H9 (cell line): ENCODE measurements around the gene QSOX1. TPM values are rescaled to one million over a fixed set of nuclear protein-coding genes. Genes with fewer than 3 reads are reported as not detected.
A peak's percentile ranks its signal among the peaks of the same experiment; 100 is the strongest.

Source experiments
- DNase-seq: peaks from one replicate; pipeline ENCODE4 v3.0.0-alpha.2; 2017
- H2AFZ ChIP-seq: one replicate; pipeline ENCODE4 v1.6.1; 2013; ENCODE audit warnings: mild to moderate bottlenecking, low read length, control low read depth, moderate library complexity
- H2AK5ac ChIP-seq: 2 replicates; pipeline ENCODE4 v1.6.1; 2013; ENCODE audit warnings: low read length, control low read depth, mixed read lengths; ENCODE audit not compliant: insufficient read length
- H2BK120ac ChIP-seq: one replicate; pipeline ENCODE4 v1.6.1; 2013; ENCODE audit warnings: low read depth, mild to moderate bottlenecking, low read length, control low read depth, inconsistent platforms; ENCODE audit not compliant: poor library complexity, severe bottlenecking
- H2BK12ac ChIP-seq: 2 replicates; pipeline ENCODE4 v1.6.1; 2013; ENCODE audit warnings: low read length, control low read depth, mixed read lengths, low read depth; ENCODE audit not compliant: insufficient read length
- H2BK15ac ChIP-seq: 2 replicates; pipeline ENCODE4 v1.6.1; 2013; ENCODE audit warnings: low read depth, low read length, control low read depth
- H2BK20ac ChIP-seq: one replicate; pipeline ENCODE4 v1.6.1; 2013; ENCODE audit warnings: low read depth, mild to moderate bottlenecking, low read length, control low read depth, inconsistent platforms; ENCODE audit not compliant: poor library complexity, severe bottlenecking
- H2BK5ac ChIP-seq: 2 replicates; pipeline ENCODE4 v1.6.1; 2013; ENCODE audit warnings: low read length, control low read depth, mixed read lengths; ENCODE audit not compliant: insufficient read length
- H3K14ac ChIP-seq: 2 replicates; pipeline ENCODE4 v1.6.1; 2013; ENCODE audit warnings: low read length, control low read depth; ENCODE audit not compliant: insufficient read depth
- H3K18ac ChIP-seq: 2 replicates; pipeline ENCODE4 v1.6.1; 2013; ENCODE audit warnings: low read depth, mild to moderate bottlenecking, mixed read lengths, low read length, control low read depth; ENCODE audit not compliant: insufficient read length
- H3K23ac ChIP-seq: 2 replicates; pipeline ENCODE4 v1.6.1; 2013; ENCODE audit warnings: low read length, control low read depth, mixed read lengths, low read depth; ENCODE audit not compliant: insufficient read length
- H3K23me2 ChIP-seq: 2 replicates; pipeline ENCODE4 v1.6.1; 2013; ENCODE audit warnings: low read depth, mild to moderate bottlenecking, mixed read lengths, low read length, control low read depth; ENCODE audit not compliant: insufficient read length, poor library complexity, severe bottlenecking
- H3K27ac ChIP-seq: 2 replicates; pipeline ENCODE4 v1.5.1; 2013; ENCODE audit warnings: low read length, control low read depth, mixed read lengths, low read depth; ENCODE audit not compliant: insufficient read length
- H3K27me3 ChIP-seq: 2 replicates; pipeline ENCODE4 v1.6.1; 2013; ENCODE audit warnings: low read length, control low read depth, inconsistent platforms; ENCODE audit not compliant: insufficient read depth
- H3K4ac ChIP-seq: 2 replicates; pipeline ENCODE4 v1.6.1; 2013; ENCODE audit warnings: low read depth, mild to moderate bottlenecking, control low read depth, inconsistent platforms, low read length, moderate library complexity
- H3K4me1 ChIP-seq: 2 replicates; pipeline ENCODE4 v1.6.1; 2013; ENCODE audit warnings: low read length, control low read depth, inconsistent platforms; ENCODE audit not compliant: insufficient read depth
- H3K4me2 ChIP-seq: 2 replicates; pipeline ENCODE4 v1.6.1; 2013; ENCODE audit warnings: low read length, control low read depth, mixed read lengths; ENCODE audit not compliant: insufficient read length, insufficient read depth
- H3K56ac ChIP-seq: 2 replicates; pipeline ENCODE4 v1.6.1; 2013; ENCODE audit warnings: low read depth, mild to moderate bottlenecking, mixed read lengths, low read length, control low read depth; ENCODE audit not compliant: insufficient read length
- H3K79me1 ChIP-seq: 2 replicates; pipeline ENCODE4 v1.6.1; 2013; ENCODE audit warnings: low read depth, mild to moderate bottlenecking, moderate library complexity, low read length, control low read depth, inconsistent platforms; ENCODE audit not compliant: insufficient read depth, poor library complexity, severe bottlenecking
- H3K79me2 ChIP-seq: 2 replicates; pipeline ENCODE4 v1.6.1; 2013; ENCODE audit warnings: low read length, control low read depth, inconsistent platforms; ENCODE audit not compliant: insufficient read depth
- H3K9ac ChIP-seq: 2 replicates; pipeline ENCODE4 v1.6.1; 2013; ENCODE audit warnings: low read length, control low read depth, mixed read lengths; ENCODE audit not compliant: insufficient read length; ENCODE audit errors: extremely low read depth
- H3K9me3 ChIP-seq: one replicate; pipeline ENCODE4 v1.6.1; 2013; ENCODE audit warnings: low read depth, low read length, inconsistent platforms; ENCODE audit not compliant: control insufficient read depth
- H3T11ph ChIP-seq: one replicate; pipeline ENCODE4 v1.6.1; 2013; ENCODE audit warnings: mild to moderate bottlenecking, low read length, control low read depth, inconsistent platforms
- H4K20me1 ChIP-seq: one replicate; pipeline ENCODE4 v1.6.1; 2013; ENCODE audit not compliant: control insufficient read depth, insufficient read length, insufficient read depth
- H4K5ac ChIP-seq: 2 replicates; pipeline ENCODE4 v1.6.1; 2013; ENCODE audit warnings: low read depth, mild to moderate bottlenecking, mixed read lengths, low read length, control low read depth; ENCODE audit not compliant: insufficient read length
- H4K8ac ChIP-seq: replicated peaks from 2 replicates; pipeline ENCODE4 v1.6.1; 2013; ENCODE audit warnings: low read length, control low read depth, mixed read lengths, low read depth; ENCODE audit not compliant: insufficient read length
- H4K91ac ChIP-seq: 2 replicates; pipeline ENCODE4 v1.6.1; 2013; ENCODE audit warnings: low read depth, mild to moderate bottlenecking, moderate library complexity, mixed read lengths, low read length, control low read depth; ENCODE audit not compliant: insufficient read length
- H3K27ac Mint-ChIP-seq, 3 experiments: 2 replicates in 2 of 3; 3 replicates in 1 of 3; pipeline ENCODE4 v1.8.0; 2020 to 2021; ENCODE audit warnings: mixed read lengths in 3 of 3, mild to moderate bottlenecking in 1 of 3, moderate library complexity in 1 of 3
- H3K27me3 Mint-ChIP-seq: 2 replicates; pipeline ENCODE4 v1.8.0; 2021; ENCODE audit warnings: low read depth, mild to moderate bottlenecking, moderate library complexity, mixed read lengths
- H3K36me3 Mint-ChIP-seq, 3 experiments: 2 replicates in 2 of 3; 3 replicates in 1 of 3; pipeline ENCODE4 v1.8.0; 2020 to 2021; ENCODE audit warnings: low read depth in 3 of 3, mixed read lengths in 3 of 3; ENCODE audit not compliant: insufficient read depth in 1 of 3
- H3K4me1 Mint-ChIP-seq, 2 experiments: 2 replicates each; pipeline ENCODE4 v1.8.0; 2020; ENCODE audit warnings: mixed read lengths in 2 of 2
- H3K4me3 Mint-ChIP-seq, 2 experiments: 2 replicates in 1 of 2; 3 replicates in 1 of 2; pipeline ENCODE4 v1.8.0; 2020 to 2021; ENCODE audit warnings: mild to moderate bottlenecking in 2 of 2, mixed read lengths in 2 of 2, moderate library complexity in 1 of 2
- H3K9me3 Mint-ChIP-seq, 2 experiments: 2 replicates in 1 of 2; 3 replicates in 1 of 2; pipeline ENCODE4 v1.8.0; 2020; ENCODE audit warnings: mild to moderate bottlenecking in 2 of 2, mixed read lengths in 2 of 2, moderate library complexity in 1 of 2
- WGBS: extraction: QIAGEN DNeasy Blood & Tissue Kit; methylation state at CpG from one replicate; pipeline ENCODE4 v1.1.7; 2013; ENCODE audit warnings: missing lambda C conversion rate, low lambda C conversion rate, mixed read lengths; ENCODE audit not compliant: insufficient read length; ENCODE audit errors: extremely low coverage; 5-methylcytosine and 5-hydroxymethylcytosine counted together
- total RNA-seq: library from RNA; stranded (reverse); gene quantifications from 2 replicates; pipeline ENCODE4 v1.2.1, GENCODE V29; 2021
- TF ChIP-seq, protein P1 (sequence below): fragments of 200-600 bp; sonication (generic); conservative IDR thresholded peaks from 3 replicates; pipeline ENCODE4 v1.8.0; 2021; ENCODE audit warnings: antibody characterized with exemption, mild to moderate bottlenecking

Gene QSOX1
- total RNA-seq, 1 experiment from 2014 or later: 79.2 TPM

DNA sequence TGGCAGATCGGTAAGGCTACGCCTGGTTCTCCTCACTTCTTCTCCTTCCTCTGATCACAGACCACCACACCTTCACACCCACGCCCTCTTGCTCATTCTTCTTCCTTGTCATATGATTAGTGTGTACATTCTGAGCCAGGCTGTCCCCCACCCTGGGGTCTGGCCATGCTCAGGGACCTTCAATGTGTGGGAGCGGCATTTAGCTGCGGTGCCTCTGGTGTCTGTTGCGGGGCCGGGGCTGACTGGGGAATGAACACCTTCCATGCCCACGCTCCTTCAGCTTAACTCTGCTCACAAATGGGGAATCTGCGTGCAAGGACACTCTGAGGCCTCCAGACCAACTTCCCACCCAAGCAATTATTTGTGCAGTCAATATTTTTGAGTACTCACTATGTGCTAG is 29.4 kb downstream of the QSOX1 start:
- Histone ChIP-seq H3K4me1 (no peaks in the 10 kb centered on the region), H3K79me2 (no peaks in the 10 kb centered on the region), H4K8ac (no peak overlapping the region), H4K20me1 (no peaks in the 10 kb centered on the region), H3K79me1 (no peaks in the 10 kb centered on the region), H3K27me3 (no peaks in the 10 kb centered on the region), H2BK12ac (no peak overlapping the region), H3K9ac (no peak overlapping the region), H3K18ac (no peak overlapping the region), H3K23me2 (no peaks in the 10 kb centered on the region), H2AFZ (no peak overlapping the region), H3K56ac (no peak overlapping the region), H2BK20ac (no peak overlapping the region), H3K27ac (no peak overlapping the region), H2BK120ac (no peak overlapping the region), H4K5ac (no peak overlapping the region), H3K4me2 (no peak overlapping the region), H2BK15ac (no peak overlapping the region), H3T11ph (no peak overlapping the region), H3K14ac (no peak overlapping the region), H3K4ac (no peak overlapping the region), H3K9me3 (no peaks in the 10 kb centered on the region), H4K91ac (no peak overlapping the region), H2AK5ac (no peak overlapping the region), H3K23ac (no peak overlapping the region), H2BK5ac (no peak overlapping the region)
- Mint-ChIP-seq H3K27me3 (no peaks in the 10 kb centered on the region), H3K9me3 (no peaks in the 10 kb centered on the region), H3K4me3 (no peak overlapping the region), H3K36me3 (peaks cover 8 to 22% (median 21%) of the 10 kb centered on the region in 3 experiments), H3K27ac (peak overlapping the region in 1 of 3 experiments; percentile 22; a peak in 2 of 7 replicates), H3K4me1 (peaks cover 0 to 6% of the 10 kb centered on the region in 2 experiments; a peak in 2 of 4 replicates)
- WGBS: no CpG with 5 or more reads among the region's 9 CpGs
- TF ChIP-seq, protein P1, sequence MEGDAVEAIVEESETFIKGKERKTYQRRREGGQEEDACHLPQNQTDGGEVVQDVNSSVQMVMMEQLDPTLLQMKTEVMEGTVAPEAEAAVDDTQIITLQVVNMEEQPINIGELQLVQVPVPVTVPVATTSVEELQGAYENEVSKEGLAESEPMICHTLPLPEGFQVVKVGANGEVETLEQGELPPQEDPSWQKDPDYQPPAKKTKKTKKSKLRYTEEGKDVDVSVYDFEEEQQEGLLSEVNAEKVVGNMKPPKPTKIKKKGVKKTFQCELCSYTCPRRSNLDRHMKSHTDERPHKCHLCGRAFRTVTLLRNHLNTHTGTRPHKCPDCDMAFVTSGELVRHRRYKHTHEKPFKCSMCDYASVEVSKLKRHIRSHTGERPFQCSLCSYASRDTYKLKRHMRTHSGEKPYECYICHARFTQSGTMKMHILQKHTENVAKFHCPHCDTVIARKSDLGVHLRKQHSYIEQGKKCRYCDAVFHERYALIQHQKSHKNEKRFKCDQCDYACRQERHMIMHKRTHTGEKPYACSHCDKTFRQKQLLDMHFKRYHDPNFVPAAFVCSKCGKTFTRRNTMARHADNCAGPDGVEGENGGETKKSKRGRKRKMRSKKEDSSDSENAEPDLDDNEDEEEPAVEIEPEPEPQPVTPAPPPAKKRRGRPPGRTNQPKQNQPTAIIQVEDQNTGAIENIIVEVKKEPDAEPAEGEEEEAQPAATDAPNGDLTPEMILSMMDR: no peak
- DNase-seq: no peak
